Measurements from ENCODE around the gene PPP1CA.

PPP1CA gene

DNA sequence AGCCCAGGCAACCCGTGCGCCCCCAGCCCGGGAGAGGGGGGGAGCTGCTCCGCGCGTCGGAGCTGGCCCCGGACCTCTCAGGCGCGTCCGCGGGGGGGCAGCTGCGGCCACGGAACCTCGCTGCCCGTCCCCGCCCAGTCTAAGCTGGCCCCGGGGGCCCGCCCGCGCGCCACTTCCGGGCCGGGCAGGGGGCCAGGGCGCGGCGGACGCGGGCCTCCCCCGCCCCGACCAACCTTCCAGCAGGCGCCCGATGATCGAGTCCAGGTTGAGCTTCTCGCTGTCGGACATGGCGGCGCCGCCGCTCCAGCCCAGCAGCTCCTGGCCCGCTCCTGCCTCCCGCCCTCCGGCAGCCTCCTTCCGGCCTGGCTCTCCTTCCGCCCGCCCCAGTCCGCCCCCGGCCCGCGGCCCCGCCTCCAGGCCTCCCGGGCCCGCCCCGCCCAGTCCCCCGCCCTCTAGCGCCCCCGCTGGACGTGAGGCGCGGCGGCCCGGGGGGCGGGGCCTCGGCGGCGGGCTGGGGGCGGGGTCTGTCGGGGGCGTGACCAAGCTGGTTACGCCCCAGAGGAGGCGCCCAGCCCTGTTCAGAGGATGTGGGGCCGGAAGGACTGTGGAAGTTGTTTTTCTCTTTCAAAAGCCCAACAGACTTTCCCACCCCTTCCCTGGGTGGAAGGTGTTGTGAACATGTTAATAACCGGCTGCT lies at the start of gene PPP1CA:
Gene PPP1CA, minus strand, starts transcription at position 364 of the 697 bp plus-strand sequence. Its CDS starts 76 bp downstream, at position 288.
- DNase-seq (ENCODE audit: low spot score): peak; percentile 93

DNA sequence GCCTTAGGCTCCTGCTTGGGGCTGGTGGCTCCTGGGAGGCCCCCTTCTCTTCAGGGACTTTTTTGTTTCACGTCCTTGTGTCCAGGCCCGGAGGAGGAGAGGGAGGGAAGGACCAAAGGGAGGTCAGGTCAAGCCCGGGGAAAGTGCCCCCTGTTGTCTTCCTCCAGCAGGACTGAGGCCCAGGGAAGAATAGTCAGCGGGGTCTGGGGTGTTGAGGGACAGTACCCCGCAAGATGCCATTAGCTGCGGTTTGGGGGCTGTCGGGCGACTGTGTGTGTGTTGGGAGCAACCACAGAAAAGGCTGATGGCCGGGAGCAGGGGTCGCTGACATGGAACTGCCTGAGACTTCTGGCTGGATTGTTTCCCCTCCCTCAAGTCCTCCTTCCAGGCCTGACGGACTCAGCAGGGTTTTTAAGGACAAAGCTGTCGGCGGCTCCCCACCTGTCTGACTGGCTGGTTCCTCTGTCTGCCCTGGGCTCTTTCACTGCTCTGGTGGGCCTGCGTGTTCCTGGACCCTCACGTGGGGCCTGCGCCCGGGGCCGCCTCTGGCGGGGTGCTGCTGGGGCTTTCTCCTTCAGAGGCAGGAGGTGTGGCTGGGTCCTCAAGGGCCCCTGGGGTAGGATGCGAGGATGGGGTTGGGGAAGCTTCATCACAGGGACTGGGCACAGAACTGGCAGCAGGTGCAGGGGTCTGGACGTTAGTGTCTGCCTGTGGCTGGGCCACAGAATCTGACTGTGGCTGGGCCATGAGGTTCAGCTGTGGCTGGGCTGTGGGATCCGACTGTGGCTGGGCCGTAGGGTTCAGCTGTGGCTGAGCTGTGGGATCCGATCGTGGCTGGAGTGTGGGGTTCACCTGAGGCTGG lies 49.4 kb upstream of the PPP1CA start:
- no peak for DNase-seq (ENCODE audit: low spot score)

DNA sequence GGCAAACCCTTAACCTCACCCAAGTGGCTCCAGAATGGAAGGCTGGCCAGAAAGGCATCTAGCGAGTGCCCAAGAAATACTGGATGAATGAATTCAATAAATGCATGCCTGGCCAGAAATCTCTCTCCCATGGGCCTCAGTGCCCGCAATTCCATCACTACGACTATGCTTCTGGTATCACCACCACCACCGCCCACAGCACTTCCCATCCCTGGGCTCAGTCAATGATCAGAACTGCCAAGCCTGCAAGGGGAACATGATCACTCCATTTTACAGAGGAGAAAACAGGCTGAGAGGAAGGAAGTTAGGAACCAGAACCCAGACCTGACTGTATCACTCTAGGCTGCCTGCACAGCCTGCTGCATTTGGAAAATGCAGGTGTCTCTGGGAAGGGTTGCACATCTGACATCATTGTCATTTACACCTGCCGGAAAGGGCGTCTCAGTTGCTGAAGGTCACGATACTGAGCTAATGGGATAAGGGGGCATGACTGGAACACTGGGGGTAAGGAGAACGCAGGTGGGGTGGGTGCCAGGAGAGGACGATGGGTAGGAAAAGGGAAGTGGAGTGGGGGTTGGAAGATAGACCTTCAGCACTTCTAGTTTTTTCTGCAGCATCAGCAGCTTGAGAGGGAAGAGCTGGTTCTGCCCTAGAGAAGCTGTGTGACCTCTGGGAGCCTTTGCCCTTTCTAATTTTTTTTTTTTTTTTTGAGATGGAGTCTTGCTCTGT lies 47.6 kb upstream of the PPP1CA start:
- DNase-seq (ENCODE audit: low spot score): no peak

DNA sequence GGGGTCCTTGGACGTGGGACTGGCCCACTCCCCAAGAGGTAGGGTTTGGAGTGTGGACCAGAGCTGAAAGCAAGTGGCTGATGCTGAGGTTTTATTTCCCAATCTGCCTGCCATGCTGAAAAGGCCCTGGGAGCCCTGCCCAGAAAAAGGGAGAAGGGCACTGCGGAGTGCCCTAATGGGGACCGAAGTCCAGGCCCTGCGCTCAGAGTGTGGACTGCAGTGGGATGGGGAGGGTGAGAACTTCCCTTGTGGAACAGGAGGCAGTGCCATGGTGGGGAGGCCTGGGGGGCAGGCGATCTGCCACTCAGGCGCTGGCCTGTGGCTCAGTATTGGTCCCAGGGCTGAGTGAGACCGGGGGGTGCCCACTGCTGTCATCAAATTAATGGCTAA lies 46.6 kb upstream of the PPP1CA start:
- no peak for DNase-seq (ENCODE audit: low spot score)

DNA sequence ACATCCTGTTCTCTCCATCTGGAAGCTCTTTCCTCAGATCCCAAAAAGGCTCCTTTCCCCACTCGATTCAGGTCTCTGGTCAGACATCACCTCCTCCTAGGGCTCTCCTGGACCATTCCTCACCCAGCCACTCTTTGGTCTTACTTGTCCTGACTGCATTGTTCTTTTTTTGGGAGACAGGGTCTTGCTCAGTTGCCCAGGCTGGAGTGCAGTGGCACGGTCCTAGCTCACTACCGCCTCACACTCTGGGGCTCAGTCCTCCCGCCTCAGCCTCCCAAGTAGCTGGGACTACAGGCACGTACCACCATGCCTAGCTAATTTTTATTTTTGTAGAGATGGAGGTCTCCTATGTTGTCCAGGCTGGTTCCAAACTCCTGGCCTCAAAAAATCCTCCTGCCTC lies 43.9 kb upstream of the PPP1CA start:
- no peak for DNase-seq (ENCODE audit: low spot score)

DNA sequence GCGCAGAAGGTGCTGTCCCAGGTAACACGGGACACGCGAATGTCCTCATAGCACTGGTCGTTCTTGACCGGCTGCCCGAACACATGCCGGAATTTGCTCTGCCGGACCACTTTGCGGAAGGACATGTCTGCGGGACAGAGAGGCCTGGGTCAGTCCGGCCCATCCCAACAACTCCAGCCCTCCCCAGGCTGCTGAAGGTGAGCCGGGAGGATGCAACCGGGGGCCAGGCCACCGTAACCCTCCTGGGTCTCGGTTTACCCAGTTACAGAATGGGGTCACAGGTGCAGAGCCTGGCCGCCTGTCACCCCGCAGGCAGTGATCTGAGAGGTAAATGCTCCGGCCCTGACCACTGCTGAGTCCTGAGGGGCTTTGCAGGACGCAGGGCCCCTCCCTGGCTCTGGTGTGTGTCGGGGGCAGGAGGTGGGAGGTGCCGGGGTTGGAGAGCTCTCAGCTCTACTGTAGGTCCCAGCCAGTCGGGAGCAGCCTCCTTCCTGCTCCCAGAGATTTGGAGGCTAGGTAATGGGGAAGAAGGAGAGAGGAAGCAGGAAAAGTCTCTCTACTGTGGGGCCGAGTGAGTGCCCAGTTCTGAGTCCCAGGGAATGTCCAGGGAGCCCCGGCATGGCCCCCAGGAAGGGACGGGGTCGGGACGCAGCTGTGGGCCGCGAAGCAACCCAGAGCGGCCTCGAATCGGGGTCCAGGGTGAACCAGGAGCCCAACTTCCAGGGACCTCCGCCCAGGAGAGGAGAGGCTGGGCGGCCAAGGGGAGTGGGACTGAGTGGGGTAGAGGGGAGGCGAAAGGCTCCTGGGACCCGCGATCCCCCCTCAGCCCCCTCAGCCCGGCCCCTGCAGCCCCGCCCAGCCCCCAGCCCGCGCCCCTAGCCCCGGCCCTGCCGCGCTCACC lies 41.1 kb upstream of the PPP1CA start:
- DNase-seq (ENCODE audit: low spot score): no peak

DNA sequence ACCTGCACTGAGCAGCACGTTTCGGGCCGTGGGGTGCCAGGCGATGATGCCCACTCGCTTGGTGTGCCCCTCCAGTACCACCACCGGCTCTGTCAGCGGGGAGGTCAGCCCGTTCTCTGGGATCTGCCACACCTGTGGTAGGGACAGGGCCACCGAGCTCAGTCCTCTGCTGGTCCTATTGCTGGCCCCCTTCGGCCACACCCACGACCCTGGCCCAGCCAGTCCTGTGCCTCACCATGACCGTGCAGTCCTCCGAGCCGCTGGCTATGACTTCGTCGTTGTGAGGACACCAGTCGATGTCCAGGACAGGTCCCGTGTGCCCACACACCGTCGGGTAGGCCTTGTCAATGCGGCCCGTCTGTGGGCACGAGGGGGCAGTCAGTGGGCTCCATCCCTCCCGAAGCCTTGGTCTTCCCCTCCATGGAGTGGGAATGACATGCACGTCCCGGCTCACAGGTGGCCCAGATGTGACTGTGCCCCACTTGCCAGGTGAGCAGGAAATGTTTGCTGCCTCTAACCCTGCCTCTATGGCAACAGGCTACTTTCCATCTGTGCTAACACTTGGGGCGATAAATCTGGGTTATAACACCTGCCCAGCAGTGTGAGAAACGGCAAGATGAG lies 40.2 kb upstream of the PPP1CA start:
- DNase-seq (ENCODE audit: low spot score): no peak

DNA sequence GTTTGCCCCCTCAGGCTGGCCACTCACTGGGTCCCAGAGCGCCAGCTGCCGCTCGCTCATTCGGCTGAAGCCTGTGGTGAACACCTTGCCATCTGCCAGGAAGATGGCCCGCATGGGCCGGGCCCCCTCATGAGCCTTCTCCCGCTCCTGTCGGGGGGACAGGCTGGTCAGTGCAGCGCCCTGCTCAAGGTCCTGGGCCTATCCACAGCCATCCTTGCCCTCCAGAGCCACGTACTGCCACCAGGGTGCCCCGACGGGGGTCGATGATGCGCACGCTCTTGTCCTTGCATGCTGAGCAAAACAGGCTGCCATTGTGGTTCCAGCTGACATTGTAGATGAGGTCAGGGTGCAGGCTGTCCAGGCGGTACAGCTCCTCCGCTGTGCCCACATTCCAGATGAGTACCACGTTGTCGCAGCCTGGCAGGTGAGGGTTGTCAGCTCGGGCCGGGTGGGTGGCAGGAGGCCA lies 39.5 kb upstream of the PPP1CA start:
- DNase-seq (ENCODE audit: low spot score): no peak

DNA sequence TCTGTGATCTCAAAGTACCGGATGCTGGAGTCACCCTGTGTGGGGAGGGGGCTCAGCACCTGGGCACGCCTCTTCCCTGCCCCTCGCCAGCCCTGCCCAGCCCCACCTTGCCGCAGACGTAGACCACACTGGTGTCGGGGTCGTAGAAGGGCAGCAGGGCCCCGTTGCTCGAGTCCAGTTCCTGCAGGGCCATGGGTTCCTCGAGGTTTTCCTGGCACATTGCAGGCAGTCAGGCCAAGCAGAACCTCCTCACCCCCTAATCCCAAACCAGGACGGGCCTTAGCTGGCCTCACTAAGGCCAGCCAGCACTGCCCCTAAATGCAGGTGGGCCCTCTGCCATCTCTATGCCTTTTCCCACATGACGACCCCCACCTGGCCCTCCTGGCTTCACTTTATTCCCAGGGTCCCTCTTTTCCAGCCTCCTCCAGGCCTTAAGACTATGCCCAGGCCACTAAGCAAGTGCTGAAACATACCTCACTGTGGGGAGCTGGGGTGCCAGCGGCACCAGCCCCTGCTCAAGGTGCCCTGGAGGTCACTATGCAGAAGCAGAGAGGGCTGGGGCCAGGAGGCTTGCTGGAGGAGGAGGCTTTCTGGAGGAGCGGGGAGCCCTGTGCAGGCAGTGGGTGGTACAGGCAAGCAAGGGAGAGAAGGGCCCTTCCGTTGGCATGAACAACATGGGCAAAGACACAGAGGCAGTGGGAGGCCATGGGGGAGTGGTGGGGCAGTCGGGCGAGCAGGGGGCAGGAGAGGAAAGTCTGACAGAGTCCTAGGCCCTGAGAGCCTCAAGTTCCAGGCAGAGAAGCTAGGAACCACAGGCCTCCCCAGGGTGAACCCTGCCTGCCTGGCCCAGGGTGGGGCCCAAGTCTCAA lies 38.8 kb upstream of the PPP1CA start:
- no peak for DNase-seq (ENCODE audit: low spot score)

DNA sequence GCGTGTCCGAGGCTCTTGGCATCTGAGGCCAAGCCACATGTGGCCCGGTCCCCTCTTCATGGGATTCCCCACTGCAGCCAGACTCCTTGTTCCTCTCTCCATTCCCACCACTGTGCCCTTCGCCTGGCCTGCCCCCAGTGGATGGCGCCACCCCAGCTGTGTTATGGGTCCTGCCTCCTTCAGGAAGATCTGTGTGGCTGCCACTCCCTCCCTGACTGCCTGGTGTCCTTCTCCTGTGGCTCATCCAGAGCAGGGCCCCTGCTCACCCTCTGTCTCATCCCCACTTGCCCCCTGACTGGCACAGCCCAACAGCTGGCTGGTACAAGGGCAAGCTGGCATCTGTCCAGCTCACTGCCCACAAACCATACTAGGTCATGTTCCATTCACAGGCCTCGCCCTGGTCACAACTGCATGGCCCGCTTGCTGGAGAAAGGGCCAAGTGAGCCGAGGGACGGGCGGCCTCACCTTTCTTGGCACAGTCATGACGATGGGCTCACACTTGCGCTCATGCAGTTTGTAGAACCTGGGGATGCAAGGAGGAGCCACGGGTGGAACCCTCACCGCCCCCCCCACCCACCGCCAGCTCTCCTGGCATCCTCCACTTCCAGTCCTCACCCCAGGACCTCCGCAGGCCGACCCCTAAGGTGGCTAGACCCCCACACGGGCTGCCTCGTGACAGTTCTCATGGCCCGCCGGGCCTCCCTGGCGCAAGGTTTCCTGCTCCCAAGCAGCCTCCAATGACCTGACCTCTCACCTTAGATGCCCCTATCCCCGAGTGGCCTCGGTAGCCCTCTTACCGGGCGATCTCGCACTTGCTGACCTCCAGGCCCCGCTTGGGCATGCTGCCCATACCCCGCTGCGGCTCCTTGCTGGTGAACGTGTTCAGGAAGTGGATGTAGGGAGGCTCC lies 37.9 kb upstream of the PPP1CA start:
- no peak for DNase-seq (ENCODE audit: low spot score)

DNA sequence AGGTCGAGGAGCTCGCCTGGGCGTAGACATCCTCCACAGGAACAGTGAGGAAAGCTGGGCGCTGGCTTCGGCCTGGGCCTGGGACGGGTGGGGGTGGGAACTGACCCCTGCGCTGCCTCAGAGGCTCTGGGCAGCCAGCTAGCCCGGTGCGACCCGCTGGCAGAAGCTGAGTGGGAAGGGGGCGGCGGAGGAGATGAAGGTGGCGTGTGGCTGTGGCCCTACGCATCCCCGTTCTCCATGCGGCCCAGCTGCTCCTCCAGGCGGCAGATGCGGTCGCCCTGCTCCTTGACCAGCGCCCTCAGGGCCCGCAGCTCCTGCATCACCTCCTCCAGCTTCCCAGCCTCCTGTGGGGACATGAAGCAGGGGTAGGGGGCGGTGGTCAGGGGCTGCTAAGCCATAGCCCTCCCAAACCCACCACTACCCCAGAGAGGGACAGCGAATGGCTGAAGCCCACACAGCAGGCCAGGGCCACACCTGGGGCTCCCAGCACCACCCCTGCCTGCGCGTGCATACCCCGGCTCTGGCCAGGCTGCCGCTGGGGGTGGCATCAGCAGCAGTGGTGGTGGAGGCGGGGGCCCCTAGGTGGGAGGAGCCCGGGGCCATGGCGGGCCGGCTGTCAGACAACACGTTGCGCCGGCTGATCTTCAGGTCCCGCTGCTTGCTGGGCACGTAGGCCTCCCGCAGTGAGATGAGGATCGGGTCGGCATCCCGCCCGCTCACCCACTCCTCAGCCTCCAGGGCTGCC lies 36.7 kb upstream of the PPP1CA start:
- no peak for DNase-seq (ENCODE audit: low spot score)

DNA sequence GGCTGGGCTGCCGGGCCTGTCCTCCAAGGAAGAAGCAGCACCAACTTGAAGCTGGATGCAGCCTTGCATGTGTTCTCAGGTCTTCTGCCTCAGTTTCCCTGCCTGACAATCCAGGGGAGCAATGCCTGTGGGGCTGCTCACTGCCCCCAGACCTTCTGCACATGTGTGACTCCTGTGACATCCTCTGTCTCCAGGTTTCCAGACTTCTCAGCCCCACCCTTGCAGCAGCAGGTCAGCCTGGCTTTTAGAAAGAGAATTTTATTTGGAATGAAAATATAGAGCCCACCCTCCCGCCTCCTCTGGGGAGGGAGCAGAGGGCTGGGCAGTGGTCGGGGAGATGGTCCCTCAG lies 36.1 kb upstream of the PPP1CA start:
- no peak for DNase-seq (ENCODE audit: low spot score)

DNA sequence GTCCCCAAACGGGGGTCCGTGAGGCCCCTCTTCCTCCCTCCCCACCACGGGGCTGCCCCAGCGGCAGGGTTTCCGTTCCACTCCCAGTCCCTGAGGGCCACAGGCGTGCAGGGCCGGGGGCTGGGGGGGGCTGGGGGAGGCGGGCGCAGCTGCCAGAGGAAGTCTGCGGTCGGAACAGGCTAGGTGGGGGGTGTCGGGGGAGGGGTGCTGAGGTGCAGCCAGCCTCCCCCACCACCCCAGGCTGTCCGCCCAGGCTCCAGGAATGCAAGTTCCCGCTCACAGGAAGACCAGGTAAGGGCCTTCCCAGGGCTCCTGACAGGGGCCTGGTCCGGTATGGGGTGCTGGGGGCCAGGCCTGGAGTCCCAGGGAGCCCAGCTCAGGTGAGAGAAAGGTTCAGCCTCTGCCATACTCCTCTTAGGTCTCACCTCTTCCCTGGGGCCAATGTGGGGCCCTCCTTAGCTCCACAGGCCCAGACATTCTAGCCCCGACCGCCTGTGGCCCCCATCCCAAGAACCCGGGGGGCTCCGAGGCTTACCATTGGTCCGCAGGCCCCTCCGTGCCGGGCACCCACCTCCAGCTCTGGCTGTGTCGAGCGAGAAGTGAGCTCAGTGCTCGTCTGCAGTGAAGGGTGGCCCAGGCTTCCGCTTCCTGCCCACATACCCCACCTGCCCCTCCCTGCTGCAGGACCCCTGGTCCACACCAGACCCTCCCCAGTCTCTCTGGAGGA lies 35.6 kb upstream of the PPP1CA start, which contains the start of gene PTPRCAP:
Gene PTPRCAP, minus strand, starts transcription at position 601 of the 727 bp plus-strand sequence. Its CDS starts 63 bp downstream, at position 538.
- DNase-seq (ENCODE audit: low spot score): no peak

DNA sequence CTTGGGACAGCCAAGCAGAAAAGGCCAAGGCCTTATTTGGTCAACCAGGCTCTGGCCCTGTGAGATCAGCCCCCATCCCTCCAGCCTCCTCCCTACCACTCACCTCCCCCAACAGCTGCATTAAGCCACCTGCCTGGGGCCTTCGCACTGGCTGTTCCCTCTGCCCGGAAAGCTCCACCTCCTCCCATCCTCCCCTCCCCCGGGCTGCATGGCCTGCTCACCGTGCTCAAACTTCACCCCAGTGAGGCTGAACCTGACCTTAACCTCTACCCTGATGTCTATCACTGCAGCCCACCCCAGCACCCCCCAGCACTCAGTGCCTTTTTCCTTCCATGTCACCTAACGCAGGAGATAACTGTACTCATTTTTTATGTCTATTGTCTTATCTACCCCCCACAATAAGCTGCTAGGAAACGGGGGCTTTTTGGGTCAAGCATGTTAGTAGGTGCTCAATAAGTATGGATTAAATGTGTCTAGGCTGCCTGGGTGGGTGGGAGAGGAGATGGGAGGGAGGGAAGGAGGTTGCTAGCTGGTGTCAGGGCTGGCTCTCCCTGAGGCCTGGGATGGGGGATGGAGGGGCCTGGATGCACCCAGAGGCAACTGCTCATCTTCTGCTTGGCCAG lies 34.9 kb upstream of the PPP1CA start:
- DNase-seq (ENCODE audit: low spot score): no peak

DNA sequence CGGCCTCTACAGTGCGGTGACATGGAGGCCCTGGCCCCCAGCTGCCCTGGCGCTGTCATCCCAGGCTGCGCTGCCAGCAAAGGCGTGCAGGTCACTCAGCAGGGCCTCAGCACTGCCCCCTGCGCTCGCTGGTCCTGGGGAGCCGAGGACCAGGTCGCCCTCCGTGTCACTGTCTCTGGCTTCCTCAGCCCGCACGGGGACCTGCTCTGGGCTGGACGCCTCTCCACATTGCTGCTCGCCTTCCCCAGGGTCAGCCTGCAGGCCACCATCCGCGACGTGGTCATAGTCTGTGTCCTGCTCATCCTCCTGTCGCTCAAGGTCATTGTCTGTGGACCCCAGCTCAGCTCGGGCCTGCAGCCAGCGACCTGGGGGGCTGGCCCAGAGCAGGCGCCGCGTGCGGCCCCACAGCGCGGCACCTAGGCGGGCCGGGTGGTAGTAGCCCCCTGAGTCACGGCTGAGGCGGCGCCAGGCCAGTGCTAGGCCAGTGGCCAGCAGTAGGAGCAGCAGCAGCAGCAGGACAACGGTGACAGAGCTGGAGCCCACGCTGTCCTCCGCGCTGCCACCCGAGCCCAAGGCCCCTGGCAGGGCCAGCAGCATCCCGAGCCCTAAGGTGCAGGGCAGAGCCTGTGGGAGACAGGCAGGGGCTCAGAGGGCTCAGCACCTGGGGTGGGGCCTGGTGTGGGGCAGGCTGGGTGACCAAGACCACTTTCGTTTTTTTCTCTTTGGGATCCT lies 34.2 kb upstream of the PPP1CA start:
- DNase-seq (ENCODE audit: low spot score): no peak

DNA sequence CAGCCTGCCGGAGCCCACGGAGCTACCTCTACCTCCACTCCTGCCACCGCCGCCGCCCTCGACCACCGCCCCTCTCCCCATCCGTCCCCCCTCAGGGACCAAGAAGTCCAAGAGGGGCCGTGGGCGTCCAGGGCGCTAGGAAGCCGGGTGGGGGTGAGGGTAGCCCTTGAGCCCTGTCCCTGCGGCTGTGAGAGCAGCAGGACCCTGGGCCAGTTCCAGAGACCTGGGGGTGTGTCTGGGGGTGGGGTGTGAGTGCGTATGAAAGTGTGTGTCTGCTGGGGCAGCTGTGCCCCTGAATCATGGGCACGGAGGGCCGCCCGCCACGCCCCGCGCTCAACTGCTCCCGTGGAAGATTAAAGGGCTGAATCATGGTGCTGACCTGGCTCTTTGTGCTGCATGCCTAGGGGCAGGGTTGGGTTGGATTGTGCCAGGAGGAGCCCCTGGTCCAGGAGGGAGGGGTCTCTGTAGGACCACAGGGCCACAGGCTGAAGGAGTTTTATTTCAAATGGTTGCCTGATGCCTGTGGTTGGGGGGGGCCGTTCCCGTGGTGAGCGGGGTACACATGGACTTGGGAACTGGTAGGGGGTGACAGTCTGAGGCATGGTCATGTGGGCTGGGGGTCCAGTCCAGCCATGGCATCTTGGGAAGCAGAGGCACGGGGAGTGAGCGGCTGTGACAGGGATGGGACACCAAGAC lies 33.5 kb upstream of the PPP1CA start:
- no peak for DNase-seq (ENCODE audit: low spot score)
